ENCODE results near the gene MTCH2.

- TF ChIP-seq CTCF (IDR thresholded peaks at IDR 0.05; ENCODE audit: insufficient read depth, low read length, poor library complexity, severe bottlenecking) (no peak), EZH2phosphoT487 (conservative IDR thresholded peaks at IDR 0.05; ENCODE audit: low read length) (no peak)
Measured at GRCh38 chr11:47642099-47642855, at the start of gene MTCH2.

Measured in SU-DHL-6 (cell line).